Omental fat pad (tissue), 4 donors: ENCODE measurements around the gene TNIK. TPM values are rescaled to one million over a fixed set of nuclear protein-coding genes. Genes with fewer than 3 reads are reported as not detected.

Experiments used
- ATAC-seq: fragments of 150-250 bp; one replicate; pipeline ENCODE4 v1.9.1; 2016; ENCODE audit warnings: mild to moderate bottlenecking, moderate library complexity; ENCODE audit not compliant: low FRiP score
- DNase-seq: peaks from one replicate; pipeline ENCODE4 v3.0.0-alpha.2; 2019; ENCODE audit warnings: low spot score
- total RNA-seq, 4 donors: library from RNA; depleted of rRNA; stranded (reverse); fragments of >200 nt; gene quantifications; one replicate each; pipeline ENCODE4 v1.1.0, GENCODE V29; 2016
- TF ChIP-seq, protein P1 (sequence below), 3 donors: fragments of 450-650 bp; IDR thresholded peaks; one replicate each; pipeline ENCODE4 v1.5.1; 2016 to 2017; ENCODE audit warnings: antibody characterized with exemption in 3 of 3, mild to moderate bottlenecking in 3 of 3, moderate library complexity in 2 of 3

TNIK gene
- total RNA-seq, 4 donors from 2014 or later, result 3.9 to 12.8 (median 6.5) TPM

DNA sequence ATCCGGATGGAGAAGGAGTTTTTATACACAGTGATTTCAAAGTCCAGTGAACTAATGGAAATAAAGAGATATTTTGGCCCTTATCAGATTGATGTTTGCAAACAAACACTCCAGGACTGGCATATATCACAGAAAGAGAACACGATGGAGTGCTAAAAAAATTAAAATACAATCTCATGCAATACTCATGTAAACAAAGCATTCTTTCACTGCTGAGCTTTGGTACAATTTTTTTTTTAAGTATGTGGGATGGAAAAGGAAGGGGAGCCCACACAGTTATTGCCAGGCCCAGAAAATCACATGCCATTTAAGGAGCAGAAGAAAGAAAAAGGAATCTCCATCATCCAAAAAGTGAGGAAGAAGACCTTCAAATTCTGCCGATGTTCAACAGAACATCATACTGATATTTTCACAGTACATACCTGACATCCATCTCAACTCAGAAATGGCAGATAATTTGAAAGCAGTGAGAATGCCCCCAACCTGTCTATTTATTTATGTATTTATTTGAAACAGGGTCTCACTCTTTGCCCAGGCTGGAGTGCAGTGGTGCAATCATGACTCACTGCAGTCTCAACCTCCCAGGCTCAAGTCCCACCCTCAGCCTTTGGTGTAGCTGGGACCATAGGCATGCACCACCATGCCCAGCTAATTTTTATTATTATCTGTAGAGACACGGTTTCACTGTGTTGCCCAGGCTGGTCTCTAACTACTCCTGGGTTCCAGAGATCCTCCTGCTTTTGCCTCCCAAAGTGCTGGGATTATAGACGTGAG is 326.2 kb downstream of the TNIK start:
- DNase-seq, result no peak
- ATAC-seq, result no peak
- TF ChIP-seq, protein P1, sequence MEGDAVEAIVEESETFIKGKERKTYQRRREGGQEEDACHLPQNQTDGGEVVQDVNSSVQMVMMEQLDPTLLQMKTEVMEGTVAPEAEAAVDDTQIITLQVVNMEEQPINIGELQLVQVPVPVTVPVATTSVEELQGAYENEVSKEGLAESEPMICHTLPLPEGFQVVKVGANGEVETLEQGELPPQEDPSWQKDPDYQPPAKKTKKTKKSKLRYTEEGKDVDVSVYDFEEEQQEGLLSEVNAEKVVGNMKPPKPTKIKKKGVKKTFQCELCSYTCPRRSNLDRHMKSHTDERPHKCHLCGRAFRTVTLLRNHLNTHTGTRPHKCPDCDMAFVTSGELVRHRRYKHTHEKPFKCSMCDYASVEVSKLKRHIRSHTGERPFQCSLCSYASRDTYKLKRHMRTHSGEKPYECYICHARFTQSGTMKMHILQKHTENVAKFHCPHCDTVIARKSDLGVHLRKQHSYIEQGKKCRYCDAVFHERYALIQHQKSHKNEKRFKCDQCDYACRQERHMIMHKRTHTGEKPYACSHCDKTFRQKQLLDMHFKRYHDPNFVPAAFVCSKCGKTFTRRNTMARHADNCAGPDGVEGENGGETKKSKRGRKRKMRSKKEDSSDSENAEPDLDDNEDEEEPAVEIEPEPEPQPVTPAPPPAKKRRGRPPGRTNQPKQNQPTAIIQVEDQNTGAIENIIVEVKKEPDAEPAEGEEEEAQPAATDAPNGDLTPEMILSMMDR (IDR thresholded peaks at IDR 0.05), result no peak

DNA sequence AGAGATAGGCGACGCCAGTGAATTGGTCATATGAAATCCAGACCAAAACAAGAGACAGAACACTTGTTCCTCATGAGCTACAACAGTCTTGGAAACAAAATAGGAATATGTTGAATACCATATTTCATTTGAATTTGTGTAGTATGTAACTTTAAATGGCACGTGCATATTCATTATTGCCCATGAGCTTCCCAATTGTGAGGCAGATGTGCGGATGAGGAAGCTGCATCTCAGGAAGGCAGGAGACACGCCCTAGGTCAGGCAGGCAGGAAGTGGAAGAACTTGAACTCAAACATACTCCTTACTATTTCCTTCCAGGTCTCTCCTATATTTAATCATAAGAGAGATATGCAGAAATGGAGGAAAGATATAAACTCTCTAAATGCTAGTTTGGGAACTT is 326.9 kb downstream of the TNIK start:
- TF ChIP-seq, protein P1 (IDR thresholded peaks at IDR 0.05), result no peak
- no peak for ATAC-seq

DNA sequence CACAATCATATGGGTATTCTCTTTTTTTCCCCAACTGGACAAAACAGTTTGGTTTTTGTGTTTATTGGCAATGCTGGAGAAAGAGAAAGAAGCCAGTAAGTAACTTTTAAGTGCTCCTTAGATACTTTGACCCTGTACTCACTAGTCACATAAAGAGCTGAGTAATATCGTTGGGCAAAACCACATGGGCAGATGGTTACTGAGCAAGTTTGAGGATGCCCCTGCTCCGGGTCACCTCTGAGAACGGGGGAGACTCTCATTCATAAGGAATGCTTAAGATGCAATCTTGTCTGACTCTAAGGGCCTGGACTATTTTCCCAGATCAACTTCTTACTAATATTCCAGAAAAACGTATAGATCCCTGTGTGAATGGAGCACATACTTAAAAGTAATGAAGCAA is 327.3 kb downstream of the TNIK start:
- DNase-seq (no peak), ATAC-seq (no peak)
- TF ChIP-seq, protein P1 (IDR thresholded peaks at IDR 0.05), result no peak

More for the DNA sequence above, 326.9 kb downstream of the TNIK start:
- no peak for DNase-seq

DNA sequence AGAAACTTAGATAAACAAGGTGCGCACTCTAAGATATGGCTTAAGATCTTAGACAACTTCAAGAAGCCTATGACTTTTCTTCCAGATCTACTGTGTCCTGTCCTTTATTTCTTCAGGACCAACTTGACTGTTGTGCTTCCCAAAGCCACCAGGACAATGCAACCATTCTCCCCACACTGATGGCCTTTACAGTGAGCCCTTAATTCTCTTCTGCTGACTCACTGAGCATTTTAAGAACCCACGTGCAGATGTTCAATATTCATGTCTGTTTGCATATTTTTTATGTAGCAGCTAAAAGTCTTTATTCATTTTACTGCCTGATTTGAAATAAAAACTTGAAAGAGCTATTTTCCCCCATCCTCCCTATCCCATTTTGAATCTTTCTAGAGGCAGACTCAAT is 330.4 kb downstream of the TNIK start:
- DNase-seq (no peak), ATAC-seq (no peak)
- TF ChIP-seq, protein P1 (IDR thresholded peaks at IDR 0.05), result no peak

DNA sequence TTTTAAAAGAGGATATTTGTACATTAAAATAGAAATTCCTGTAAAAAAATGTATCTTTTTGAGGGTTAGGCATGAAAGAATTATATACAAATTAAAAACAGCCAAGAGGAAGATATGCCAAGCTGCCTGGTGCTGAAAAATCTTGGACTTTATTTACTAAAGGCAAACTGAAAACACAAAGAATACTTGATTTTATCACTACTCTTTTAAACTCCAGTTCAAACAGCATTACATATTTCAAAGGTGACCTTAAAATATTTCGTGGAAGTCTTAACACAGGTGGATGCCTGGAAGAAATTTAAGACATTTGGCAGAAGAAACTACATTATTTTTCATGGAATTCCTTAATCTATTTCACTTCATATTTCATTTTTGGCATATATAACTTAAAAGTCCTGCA is 332.6 kb downstream of the TNIK start:
- no peak for DNase-seq
- TF ChIP-seq, protein P1 (IDR thresholded peaks at IDR 0.05), result no peak
- ATAC-seq, result no peak

DNA sequence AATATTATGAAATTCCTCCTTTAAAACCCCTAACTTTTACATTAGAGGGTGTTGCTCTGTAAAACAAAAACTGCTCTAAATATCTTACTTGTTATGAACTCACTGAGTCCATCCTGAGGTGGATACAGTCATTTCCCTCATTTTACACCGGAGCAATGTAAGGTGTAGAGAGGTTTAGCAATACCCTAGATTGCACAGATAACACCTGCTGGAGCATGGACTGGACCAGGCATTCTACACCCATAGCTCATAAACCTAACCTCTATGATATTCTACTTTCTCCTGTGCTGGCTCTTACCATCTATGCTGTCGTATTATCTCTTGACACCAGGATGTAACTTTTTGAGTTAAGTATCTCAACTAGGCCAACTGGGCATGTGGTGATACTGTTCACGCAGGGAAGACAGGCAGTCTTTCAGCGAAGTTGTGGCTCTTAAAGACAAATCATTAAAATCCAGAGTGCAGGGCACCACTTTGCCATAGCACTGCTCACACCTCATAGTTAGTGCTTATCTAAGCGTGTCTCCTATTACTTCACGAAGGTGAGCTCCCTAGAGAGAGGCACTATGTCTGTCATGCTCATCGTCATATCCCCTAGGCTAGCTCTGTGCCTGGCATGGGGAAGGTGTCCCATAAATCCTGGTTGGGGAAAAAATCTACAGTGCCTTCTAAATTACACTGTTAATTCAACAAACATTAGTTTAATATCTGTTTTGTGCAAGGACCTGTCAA is 333.6 kb downstream of the TNIK start:
- no peak for ATAC-seq
- DNase-seq, result no peak
- TF ChIP-seq, protein P1 (IDR thresholded peaks at IDR 0.05), result no peak
